ENCODE results near the gene GRM3. TPM values are rescaled to one million over a fixed set of nuclear protein-coding genes. Genes with fewer than 3 reads are reported as not detected.

GRM3 gene
- total and polyA plus RNA-seq, 2 of the 8 experiments (the other 6 are each of a cell fraction or from before 2014, with no cell fraction given): 3.1 to 4.2 TPM

DNA sequence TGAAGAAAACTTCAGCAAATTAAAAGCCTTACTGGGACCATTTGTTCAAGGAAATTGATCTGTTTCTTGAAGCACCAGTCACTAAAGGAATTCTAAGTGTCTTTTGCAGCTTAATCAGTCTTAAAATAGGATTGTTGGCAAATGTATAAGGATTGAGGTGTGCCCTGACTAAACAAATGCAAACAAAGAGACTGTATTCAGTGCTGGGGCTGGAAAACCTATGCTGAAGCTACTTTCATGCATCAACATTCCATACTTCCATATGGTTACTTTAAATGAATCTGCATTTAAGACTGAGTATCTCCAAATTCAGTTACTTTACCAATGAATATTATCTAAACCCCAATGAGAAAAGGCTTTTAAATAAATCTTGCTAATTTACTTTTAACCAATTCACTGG, 232.4 kb downstream of the GRM3 start:
- CTCF ChIA-PET (ENCODE audit: partially characterized antibody): interaction anchor here (1.1 to 1.8 kb wide), 2 partner anchors 29 to 36 kb away, joined by 5 read pairs; no protein-coding TSS in a partner anchor
- Histone ChIP-seq H3K56ac (replicated peaks; ENCODE audit: insufficient read length, low read depth, low read length) (no peak overlapping the region), H4K91ac (replicated peaks; ENCODE audit: insufficient read length, low read length) (no peak overlapping the region), H3K18ac (ENCODE audit: extremely low read depth, low read length) (no peak overlapping the region), H3K4me2 (ENCODE audit: insufficient read depth in 1 of 2, low read depth in 2 of 2, low read length in 2 of 2) (no peak overlapping the region), H4K5ac (ENCODE audit: insufficient read length, low read depth, low read length) (no peak overlapping the region), H3K9me3 (ENCODE audit: insufficient read depth in 2 of 2, low read depth in 1 of 2, low read length in 1 of 2) (no peaks in the 10 kb centered on the region), H3K23me2 (ENCODE audit: low read depth, low read length) (no peaks in the 10 kb centered on the region), H2AFZ (ENCODE audit: low read length) (no peak overlapping the region), H2BK12ac (ENCODE audit: low read depth, low read length) (no peak overlapping the region), H4K20me1 (replicated peaks in 1 of 2; ENCODE audit: control insufficient read depth in 1 of 2, insufficient read depth in 2 of 2, low read length in 2 of 2) (no peaks in the 10 kb centered on the region), H2BK5ac (ENCODE audit: low read depth, low read length) (no peak overlapping the region), H3K27me3 (replicated peaks in 1 of 4; ENCODE audit: control insufficient read depth in 3 of 4, extremely low read depth in 1 of 4, insufficient read depth in 3 of 4, low read length in 3 of 4) (no peaks in the 10 kb centered on the region), H2BK20ac (ENCODE audit: low read length) (no peak overlapping the region), H3K79me1 (ENCODE audit: low read depth, low read length) (no peaks in the 10 kb centered on the region), H2BK120ac (replicated peaks; ENCODE audit: low read depth, low read length) (no peak overlapping the region), H3K4me1 (replicated peaks in 1 of 4; ENCODE audit: control insufficient read depth in 3 of 4, insufficient read depth in 4 of 4, low read length in 3 of 4) (no peaks in the 10 kb centered on the region), H3K14ac (ENCODE audit: insufficient read length) (no peak overlapping the region), H3K9ac (replicated peaks in 1 of 4; ENCODE audit: extremely low read depth in 1 of 4, low read depth in 3 of 4, low read length in 3 of 4) (no peak overlapping the region), H3K4ac (replicated peaks; ENCODE audit: insufficient read length, low read depth, low read length) (no peak overlapping the region), H4K8ac (ENCODE audit: extremely low read depth, insufficient read depth, low read length) (no peak overlapping the region), H3K23ac (ENCODE audit: insufficient read length) (no peak overlapping the region), H3K4me3 (ENCODE audit: extremely low read depth in 1 of 4, insufficient read depth in 2 of 4, low read depth in 3 of 4, low read length in 4 of 4) (no peak overlapping the region), H2AK5ac (ENCODE audit: low read depth, low read length) (no peak overlapping the region), H3K27ac (ENCODE audit: low read depth, low read length) (no peak overlapping the region), H3K36me3 (ENCODE audit: control insufficient read depth in 2 of 4, insufficient read depth in 4 of 4, low read length in 3 of 4) (peaks cover 0 to 3% (median 0%) of the 10 kb centered on the region in 4 experiments; a peak in 1 of 8 replicates), H2BK15ac (ENCODE audit: low read length) (no peak overlapping the region), H3K79me2 (ENCODE audit: control insufficient read depth in 1 of 2, insufficient read depth in 2 of 2, low read length in 2 of 2) (no peaks in the 10 kb centered on the region)
- FAIRE-seq (no peak), DNase-seq (ENCODE audit: low read depth in 1 of 2, low spot score in 2 of 2) (no peak)
- POLR2A ChIA-PET (ENCODE audit: partially characterized antibody): no interaction called here
- TF ChIP-seq KDM1A (IDR thresholded peaks at IDR 0.05; ENCODE audit: borderline replicate concordance, low read length) (no peak), RAD21 (IDR thresholded peaks at IDR 0.05 in 1 of 2, conservative IDR thresholded peaks at IDR 0.05 in 1 of 2; ENCODE audit: low read depth in 2 of 2, low read length in 2 of 2) (no peak)

Data from H1 (cell line).